ENCODE results near the gene TMEM163.
A peak's percentile ranks its signal among the peaks of the same experiment; 100 is the strongest.
"Not testable (repeated sequence)": the region's sequence is repeated elsewhere in the genome, so short reads cannot be mapped to it uniquely, and the experiment has no call there.

The TMEM163 gene

DNA sequence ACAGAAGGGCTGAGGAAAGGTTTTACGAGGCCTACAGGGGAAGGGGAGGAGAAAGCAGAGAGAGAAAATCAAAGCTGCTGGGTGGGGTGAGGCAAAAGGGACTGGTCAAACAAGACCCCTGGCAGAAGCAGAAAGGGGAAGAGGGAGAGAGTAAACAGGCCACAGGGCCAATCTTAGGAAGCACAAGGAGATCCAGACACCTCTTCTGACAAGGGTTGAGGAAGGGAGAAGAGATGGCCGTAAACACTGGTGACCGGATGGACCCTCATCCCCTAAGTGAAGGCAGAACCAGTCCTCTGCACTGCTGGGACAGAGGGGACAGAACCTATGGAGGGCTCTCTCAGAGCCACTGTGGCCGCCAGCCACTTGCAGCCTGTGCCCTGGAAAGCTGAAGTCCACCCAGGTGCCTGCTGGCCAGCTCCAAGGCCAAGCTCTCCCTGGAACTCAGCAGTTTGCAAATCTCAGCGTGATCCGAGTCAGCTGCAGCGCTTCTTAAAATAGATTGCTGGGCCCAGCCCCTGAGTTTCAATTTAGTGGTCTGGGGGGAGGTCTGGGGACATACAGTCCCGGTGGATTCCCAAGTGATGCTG is 108.8 kb downstream of the TMEM163 start:
- no peak for DNase-seq

DNA sequence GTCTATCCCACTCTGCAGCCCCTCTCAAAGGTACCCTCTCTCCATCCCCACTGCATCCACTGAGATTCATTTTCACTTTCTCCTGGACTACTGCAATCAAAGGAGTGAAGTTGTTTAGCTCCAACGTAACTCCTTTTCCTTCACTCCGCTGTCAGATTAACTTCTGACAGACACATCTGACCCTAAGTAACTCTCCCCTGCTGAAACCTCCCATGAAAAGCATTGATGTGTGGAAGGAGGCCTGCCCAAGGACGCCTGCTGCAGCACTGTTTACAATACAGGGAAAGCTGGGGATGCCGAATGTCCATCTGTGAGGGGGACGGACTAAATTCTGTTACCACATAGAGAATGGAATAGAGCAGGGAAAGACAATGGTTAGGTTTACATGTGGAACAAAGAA is 114.8 kb downstream of the TMEM163 start:
- DNase-seq, result no peak

DNA sequence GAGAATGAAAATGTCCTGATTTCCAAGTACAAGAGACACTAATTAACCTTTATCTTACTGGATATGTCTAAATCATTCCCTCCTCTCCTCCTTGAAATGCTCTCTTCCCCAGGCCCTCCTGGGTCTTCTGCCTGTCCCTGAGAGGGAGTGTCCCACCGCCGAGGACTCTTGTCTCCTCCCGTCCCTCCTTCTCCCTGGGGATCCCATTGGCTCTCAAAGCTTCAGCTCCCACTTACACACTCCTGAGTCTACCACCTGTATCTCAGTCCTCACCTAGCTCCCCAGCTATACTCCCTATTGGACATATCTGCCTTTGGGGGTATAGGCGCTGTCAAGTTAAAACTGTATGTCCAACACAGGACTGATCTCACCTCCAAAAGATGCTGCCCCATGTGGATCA is 116.1 kb downstream of the TMEM163 start:
- DNase-seq, result no peak

DNA sequence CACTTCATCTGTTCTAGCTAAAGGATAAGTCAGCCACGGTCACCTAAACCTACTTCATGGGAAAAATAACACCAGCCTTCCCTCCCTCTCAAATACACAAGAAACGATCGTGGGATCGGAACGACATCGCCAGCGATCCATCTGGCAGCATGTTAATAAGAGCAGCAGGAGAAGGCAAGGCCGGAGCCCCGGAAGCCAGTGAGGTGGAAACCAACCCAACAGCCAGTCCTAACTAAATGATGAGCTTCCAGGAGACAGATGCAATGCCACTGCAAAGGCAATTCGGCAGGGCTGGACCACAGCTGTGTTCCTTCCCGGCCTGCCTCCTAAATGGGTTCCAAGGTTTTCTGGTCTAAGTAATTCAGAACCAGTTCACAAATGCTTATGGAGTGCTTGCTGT is 117.5 kb downstream of the TMEM163 start:
- no peak for DNase-seq

DNA sequence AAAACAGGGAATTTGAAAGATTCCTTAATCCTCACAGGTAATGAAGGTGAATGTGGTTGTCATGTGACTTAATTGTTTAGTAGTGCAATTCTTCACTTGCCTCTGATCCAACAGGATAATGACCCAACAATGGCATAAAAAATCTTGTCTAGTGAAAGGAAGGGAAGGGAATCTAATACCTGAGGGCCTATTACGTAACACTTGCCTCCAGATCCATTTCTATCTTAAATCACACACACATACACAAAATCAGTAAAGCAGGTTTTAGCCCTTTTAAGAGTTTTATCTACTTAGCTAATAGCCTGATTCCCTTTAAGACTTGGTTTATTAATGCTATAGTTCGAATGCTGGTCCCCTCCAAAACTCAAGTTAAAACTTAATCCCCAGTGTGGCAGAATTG is 118.6 kb downstream of the TMEM163 start:
- no peak for DNase-seq

- no peak for DNase-seq
Measured at GRCh38 chr2:134599236-134599635, 119.6 kb downstream of the TMEM163 start.

DNA sequence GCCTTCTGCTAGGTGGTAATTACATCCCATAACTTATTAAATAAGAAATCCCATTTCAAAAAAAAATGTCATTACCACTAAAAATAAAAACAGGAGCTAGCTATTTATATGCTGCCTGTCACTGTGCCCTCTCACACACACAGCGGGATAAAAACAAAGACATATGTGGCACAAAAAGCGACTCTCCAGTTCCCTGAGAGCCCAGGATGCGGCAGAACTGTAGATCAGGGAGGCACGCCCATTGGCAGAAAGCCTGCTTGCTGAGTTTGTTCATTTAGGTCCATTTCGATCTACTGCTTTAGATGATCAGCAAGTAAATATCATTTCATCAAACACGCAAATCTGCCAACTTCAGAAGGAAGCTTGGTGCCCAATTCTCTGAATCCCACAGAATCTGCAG is 124.4 kb downstream of the TMEM163 start:
- DNase-seq, result no peak

DNA sequence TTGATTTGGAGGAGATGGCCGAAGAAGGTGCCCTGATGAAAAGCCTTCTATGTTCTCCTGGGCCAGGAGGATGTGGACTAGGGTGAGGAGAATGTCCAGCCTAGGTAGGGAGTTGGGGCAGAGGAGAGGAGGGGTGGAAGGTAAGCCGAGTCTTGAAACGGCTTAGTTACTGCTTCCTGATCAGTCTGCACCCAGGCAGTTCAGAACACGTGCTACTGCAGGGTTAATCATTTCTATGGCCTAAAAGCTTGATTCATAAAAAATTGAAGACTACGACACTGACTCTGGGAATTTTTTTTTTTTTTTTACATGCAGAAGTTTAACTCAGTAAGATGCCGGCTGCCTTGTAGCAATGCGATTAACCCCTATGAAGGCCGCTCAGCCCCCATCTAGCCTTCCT is 125.3 kb downstream of the TMEM163 start:
- no peak for DNase-seq

DNA sequence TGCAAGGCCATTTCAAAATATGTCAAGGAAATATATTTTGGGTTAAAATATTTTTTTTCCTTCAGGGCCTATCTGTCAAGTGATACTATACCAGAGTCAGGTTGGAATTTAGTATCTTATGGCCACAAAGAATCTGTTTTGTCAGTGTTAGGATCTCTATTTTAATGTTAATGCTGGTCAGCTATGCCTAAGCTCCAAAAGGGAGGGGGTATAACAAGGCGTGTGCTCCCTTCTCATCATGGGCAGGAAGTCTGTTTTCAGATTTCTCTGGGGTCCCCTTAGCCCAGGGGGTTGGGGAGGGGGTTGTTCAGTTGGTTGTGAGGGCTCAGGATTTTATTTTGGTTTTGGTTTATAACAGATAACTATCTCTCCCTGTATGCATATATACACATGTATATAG is 126.4 kb downstream of the TMEM163 start:
- DNase-seq, result no peak

- no peak for DNase-seq
Measured at GRCh38 chr2:134591526-134591925, 127.3 kb downstream of the TMEM163 start.

DNA sequence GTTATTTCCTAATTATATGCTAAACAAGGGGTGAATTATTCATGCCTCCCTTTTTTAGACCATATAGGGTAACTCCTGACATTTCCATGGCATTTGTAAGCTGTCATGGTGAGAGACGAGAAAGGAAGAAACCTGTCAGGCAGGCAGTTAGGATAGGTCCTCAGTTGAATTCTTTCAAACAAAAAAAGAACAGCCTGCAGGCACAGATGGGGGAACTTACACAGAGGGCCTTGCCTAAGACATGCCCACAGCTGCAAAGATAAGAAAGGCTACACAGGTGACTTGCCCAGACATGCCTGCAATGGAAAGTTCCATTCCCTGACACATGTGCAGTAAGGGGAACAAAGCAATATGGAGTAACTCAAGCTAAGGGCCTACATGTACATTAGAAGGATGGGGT is 128.1 kb downstream of the TMEM163 start:
- no peak for DNase-seq

DNA sequence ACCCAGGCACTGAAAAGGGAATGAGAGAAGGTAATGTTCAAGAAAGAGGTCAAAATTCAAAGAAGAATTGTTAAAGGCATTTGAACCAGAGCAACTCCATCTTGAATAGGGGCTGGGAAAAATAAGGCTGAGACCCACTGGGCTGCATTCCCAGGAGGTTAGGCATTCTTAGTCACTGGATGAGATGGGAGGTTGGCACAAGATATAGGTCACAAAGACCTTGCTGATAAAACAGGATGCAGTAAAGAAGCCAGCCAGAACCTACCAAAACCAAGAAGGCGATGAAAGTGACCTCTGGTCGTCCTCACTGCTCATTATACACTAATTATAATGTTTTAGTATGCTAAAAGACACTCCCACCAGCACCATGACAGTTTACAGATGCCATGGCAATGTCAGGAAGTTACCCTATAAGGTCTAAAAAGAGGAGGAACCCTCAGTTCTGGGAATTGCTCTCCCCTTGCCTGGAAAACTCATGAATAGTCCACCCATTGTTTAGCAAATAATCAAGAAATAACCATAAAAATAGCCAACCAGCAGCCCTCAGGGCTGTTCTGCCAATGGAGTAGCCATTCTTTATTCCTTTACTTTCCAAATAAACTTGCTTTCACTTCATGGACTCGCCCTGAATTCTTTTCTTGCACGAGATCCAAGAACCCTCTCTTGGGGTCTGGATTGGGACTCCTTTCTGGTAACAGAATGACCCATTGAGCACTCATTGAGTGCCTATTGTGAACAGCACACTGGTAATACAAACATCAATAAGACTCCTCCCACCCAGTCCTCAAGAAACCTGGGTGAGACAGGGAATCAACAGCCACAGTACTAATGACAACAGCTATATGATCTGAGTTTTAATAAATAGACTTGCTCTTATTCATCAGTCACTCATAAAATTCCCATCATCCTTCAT is 129.4 kb downstream of the TMEM163 start:
- not testable (repeated sequence) for DNase-seq

DNA sequence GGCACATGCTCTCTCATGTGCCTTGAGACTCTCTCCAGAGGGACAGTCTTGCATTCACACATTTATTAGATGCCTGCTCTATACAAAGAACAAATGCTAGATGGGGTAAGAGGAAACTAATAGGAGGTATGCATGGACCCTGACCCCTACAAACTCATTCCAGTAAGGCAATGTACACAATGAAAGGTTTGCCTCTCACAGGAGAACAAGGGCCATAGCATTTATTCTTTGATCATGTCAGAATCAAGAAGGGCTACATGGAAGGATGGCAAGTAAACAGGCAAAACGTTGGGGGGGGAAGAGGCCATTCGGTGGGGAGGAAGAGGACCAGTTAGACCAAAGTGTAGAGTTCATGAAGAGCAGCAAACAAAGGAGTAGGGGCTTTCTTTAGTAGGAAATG is 130.2 kb downstream of the TMEM163 start:
- DNase-seq, result no peak

DNA sequence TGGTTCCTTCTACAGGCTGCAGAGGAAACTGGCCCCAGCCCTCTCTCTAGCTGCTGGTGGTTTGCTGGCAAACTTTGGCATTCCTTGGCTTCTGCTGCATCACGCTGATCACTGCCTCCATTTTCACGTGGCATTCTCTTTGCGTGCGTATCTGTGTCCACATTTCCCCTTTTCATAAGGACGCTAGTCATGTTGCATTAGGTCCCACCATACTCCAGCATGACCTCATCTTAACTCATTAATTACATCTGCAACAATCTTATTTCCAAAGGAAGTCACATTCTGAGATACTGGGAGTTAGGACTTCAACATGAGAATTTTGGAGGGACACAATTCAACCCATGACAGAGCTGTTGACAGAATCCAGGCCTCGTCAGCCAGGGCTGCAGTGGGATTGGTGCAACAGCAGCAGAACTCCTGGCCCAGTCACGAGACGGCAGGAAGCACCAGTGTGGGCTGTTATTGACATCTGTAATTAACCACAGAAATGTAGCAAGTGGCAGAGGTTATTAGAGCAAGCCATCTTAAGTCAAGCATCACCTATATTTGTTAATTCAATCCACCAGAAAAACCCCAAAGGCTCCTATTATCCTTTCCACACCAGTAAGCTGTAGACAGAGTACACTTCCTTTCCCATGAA is 132.4 kb downstream of the TMEM163 start:
- no peak for DNase-seq

DNA sequence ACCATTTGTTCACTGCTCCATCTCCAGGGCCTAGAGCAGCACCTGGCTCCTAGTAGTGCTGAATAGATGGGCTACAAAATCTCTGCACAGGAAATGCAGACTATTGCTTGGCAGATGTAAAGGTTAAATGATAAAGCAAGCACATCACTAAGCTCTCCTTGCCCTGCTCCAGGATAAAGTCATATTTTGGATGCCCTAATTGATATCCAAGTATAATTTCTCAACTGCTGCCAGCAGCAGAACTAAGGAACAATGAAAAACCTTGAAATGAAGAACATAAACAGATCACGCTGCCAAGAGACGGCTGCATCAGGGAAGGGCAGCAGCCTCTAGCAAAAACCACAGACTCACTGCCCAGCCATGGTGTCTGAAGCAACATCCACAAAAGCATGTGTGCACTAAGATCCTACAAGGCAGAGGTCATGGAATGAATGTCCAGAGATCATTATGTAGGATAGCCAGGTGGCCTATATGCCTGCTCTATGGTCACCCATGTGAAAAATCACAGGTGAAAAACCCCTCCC is 134.7 kb downstream of the TMEM163 start:
- no peak for DNase-seq

DNA sequence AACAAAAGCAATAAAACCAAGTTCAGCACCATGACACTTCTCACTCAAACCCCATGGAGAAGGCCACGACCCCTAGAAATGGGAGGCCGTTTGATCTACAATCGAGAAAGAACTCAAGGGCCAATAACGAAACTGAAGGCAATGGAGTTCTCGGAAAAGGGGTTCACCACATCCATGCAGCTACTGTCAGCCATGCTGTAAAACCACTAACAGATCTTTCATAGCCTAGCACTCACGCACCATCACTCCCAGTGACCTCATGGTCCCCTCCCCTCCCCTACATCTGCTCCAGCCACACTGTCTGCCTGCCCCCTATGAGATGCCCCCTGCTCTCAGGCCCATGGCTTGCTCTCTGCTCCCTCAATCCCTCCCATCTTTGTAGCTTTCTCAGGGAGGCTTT is 135.3 kb downstream of the TMEM163 start:
- peak; percentile 30 for DNase-seq

GRCh38 chr2:134582547-134582899 is 136.3 kb downstream of the TMEM163 start:
- DNase-seq, result peak; percentile 0

- no peak for DNase-seq
Measured at GRCh38 chr2:134581877-134582546, 136.8 kb downstream of the TMEM163 start.

DNA sequence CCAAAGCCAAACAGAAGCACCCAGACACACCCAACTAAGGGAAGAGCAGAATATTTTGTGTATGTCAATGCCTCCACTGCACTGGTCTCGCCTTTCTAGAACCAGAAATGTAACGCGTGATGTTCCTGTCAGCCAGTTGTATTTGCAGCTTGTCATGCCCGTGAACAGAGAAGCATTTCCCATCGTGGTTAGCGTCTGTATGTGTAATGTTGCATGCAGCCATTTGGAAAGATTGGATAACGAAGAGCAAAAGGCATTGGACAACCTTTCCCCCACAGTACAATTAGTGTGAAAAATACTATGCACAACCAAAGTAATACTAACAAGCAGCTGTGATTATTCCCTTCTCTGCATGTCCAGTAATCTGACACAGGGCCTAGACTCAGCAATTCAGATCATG is 140.5 kb downstream of the TMEM163 start:
- no peak for DNase-seq

GRCh38 chr2:134576478-134576877 is 142.3 kb downstream of the TMEM163 start:
- no peak for DNase-seq

GRCh38 chr2:134575888-134576287 is 142.9 kb downstream of the TMEM163 start:
- DNase-seq, result no peak

- no peak for DNase-seq
Measured at GRCh38 chr2:134574611-134575330, 144.0 kb downstream of the TMEM163 start.

GRCh38 chr2:134573724-134574123 is 145.1 kb downstream of the TMEM163 start:
- no peak for DNase-seq
